ENCODE data around the gene ZNHIT1. TPM values are rescaled to one million over a fixed set of nuclear protein-coding genes. Genes with fewer than 3 reads are reported as not detected.

Gene ZNHIT1
- total and polyA plus RNA-seq, 3 donors from 2014 or later: 48.3 to 58.4 (median 57.8) TPM

GRCh38 chr7:101240226-101241014 is 22.5 kb downstream of the ZNHIT1 start:
- peak overlapping the region in 1 of 2 donors; percentile 69 for H3K27ac ChIP-seq
- intact Hi-C loops (cut with DNase I; ENCODE audit: low total_unique reads): no loop called here
- TF ChIP-seq CTCF (IDR thresholded peaks at IDR 0.05) (no peak), POLR2A (IDR thresholded peaks at IDR 0.05) (no peak)
- no peak for DNase-seq
- no peaks in the 10 kb centered on the region for H3K36me3 ChIP-seq (ENCODE audit: low read depth, missing control alignments)
- H3K4me3 ChIP-seq: peak overlapping the region in 1 of 2 donors; percentile 23
- peaks cover 38% of the 10 kb centered on the region for H3K4me1 ChIP-seq
- WGBS, 2 donors: 69 to 77% methylated on average over 22 to 32 of the region's 32 CpGs
- H3K9me3 ChIP-seq: no peaks in the 10 kb centered on the region
- no peaks in the 10 kb centered on the region for H3K27me3 ChIP-seq

GRCh38 chr7:101241015-101241363 is 23.0 kb downstream of the ZNHIT1 start:
- H3K27me3 ChIP-seq: no peaks in the 10 kb centered on the region
- peaks cover 38% of the 10 kb centered on the region for H3K4me1 ChIP-seq
- H3K36me3 ChIP-seq (ENCODE audit: low read depth, missing control alignments): no peaks in the 10 kb centered on the region
- intact Hi-C loops (cut with DNase I; ENCODE audit: low total_unique reads): no loop called here
- TF ChIP-seq POLR2A (IDR thresholded peaks at IDR 0.05) (no peak), CTCF (IDR thresholded peaks at IDR 0.05) (no peak)
- WGBS, 2 donors: 91 to 93% methylated on average over 8 to 12 of the region's 12 CpGs
- no peak overlapping the region for H3K27ac ChIP-seq
- DNase-seq: no peak
- H3K4me3 ChIP-seq: no peak overlapping the region
- no peaks in the 10 kb centered on the region for H3K9me3 ChIP-seq

- no peak for TF ChIP-seq POLR2A (IDR thresholded peaks at IDR 0.05)
- no peak for TF ChIP-seq CTCF (IDR thresholded peaks at IDR 0.05)
- Histone ChIP-seq H3K27ac (no peak overlapping the region), H3K4me3 (no peak overlapping the region), H3K27me3 (no peaks in the 10 kb centered on the region), H3K36me3 (ENCODE audit: low read depth, missing control alignments) (no peaks in the 10 kb centered on the region), H3K4me1 (peaks cover 38% of the 10 kb centered on the region), H3K9me3 (no peaks in the 10 kb centered on the region)
- intact Hi-C loops (cut with DNase I; ENCODE audit: low total_unique reads): no loop called here
- WGBS, 2 donors: 84 to 87% methylated on average over 16 of the region's 16 CpGs
- DNase-seq: no peak
These were observed 23.7 kb downstream of the ZNHIT1 start for GRCh38 chr7:101241443-101242349.

- no peak for DNase-seq
- Histone ChIP-seq H3K27me3 (no peaks in the 10 kb centered on the region), H3K27ac (peak overlapping the region; percentile 96 to 98), H3K36me3 (ENCODE audit: low read depth, missing control alignments) (no peaks in the 10 kb centered on the region), H3K9me3 (no peaks in the 10 kb centered on the region), H3K4me1 (peaks cover 27% of the 10 kb centered on the region), H3K4me3 (peak overlapping the region; percentile 67 to 85)
- WGBS, 2 donors: 7 to 8% methylated on average over 17 to 28 of the region's 28 CpGs
- intact Hi-C loops (cut with DNase I; ENCODE audit: low total_unique reads): no loop called here
- TF ChIP-seq POLR2A (IDR thresholded peaks at IDR 0.05): no peak
- peak in 1 of 3 experiments; percentile 90 for TF ChIP-seq CTCF (IDR thresholded peaks at IDR 0.05)
These were observed 25.8 kb downstream of the ZNHIT1 start for GRCh38 chr7:101243646-101244374.

Data from testis (tissue), 3 donors.